Effector memory CD8-positive, alpha-beta T cell (primary cell): Measurements from ENCODE around the gene TLR5.
A peak's percentile ranks its signal among the peaks of the same experiment; 100 is the strongest.
"Not testable (repeated sequence)": the region's sequence is repeated elsewhere in the genome, so short reads cannot be mapped to it uniquely, and the experiment has no call there.

Source experiments
- ATAC-seq: fragments of 150-1000 bp; cut with Tn5 transposase; replicated peaks from 2 replicates; pipeline ENCODE4 v1.10.0; 2021; ENCODE audit warnings: mild to moderate bottlenecking, moderate library complexity
- DNase-seq, 3 experiments: peaks; one replicate each; pipeline ENCODE4 v3.0.0; 2021
- H3K27ac Mint-ChIP-seq, 2 donors: one replicate each; pipeline ENCODE4 v1.8.0; 2022; ENCODE audit warnings: mild to moderate bottlenecking in 2 of 2, mixed read lengths in 2 of 2, moderate library complexity in 2 of 2
- H3K27me3 Mint-ChIP-seq, 2 donors: one replicate each; pipeline ENCODE4 v1.8.0; 2022; ENCODE audit warnings: mixed read lengths in 2 of 2
- H3K36me3 Mint-ChIP-seq: one replicate; pipeline ENCODE4 v1.8.0; 2022; ENCODE audit warnings: mild to moderate bottlenecking, moderate library complexity, mixed read lengths; ENCODE audit not compliant: insufficient read depth
- H3K4me1 Mint-ChIP-seq, 2 donors: one replicate each; pipeline ENCODE4 v1.8.0; 2022; ENCODE audit warnings: low read depth in 2 of 2, mixed read lengths in 2 of 2
- H3K4me3 Mint-ChIP-seq, 2 donors: one replicate each; pipeline ENCODE4 v1.8.0; 2022; ENCODE audit warnings: mild to moderate bottlenecking in 2 of 2, mixed read lengths in 2 of 2, moderate library complexity in 2 of 2
- H3K9me3 Mint-ChIP-seq, 2 donors: one replicate each; pipeline ENCODE4 v1.8.0; 2022; ENCODE audit warnings: mixed read lengths in 2 of 2

The TLR5 gene

GRCh38 chr1:223175032-223175431, 32.0 kb upstream of the TLR5 start:
- peak overlapping the region in 1 of 2 donors; percentile 11 for H3K27ac Mint-ChIP-seq
- ATAC-seq (no peak), DNase-seq (no peak)
- no peak overlapping the region for H3K4me3 Mint-ChIP-seq
- no peaks in the 10 kb centered on the region for H3K9me3 Mint-ChIP-seq
- H3K27me3 Mint-ChIP-seq, result peaks cover 14 to 21% of the 10 kb centered on the region in 2 donors
- peaks cover 0 to 2% of the 10 kb centered on the region in 2 donors for H3K4me1 Mint-ChIP-seq
- no peaks in the 10 kb centered on the region for H3K36me3 Mint-ChIP-seq

GRCh38 chr1:223169458-223169857, 26.4 kb upstream of the TLR5 start:
- not testable (repeated sequence) for H3K36me3 Mint-ChIP-seq, H3K4me1 Mint-ChIP-seq, H3K4me3 Mint-ChIP-seq, H3K9me3 Mint-ChIP-seq, DNase-seq, H3K27ac Mint-ChIP-seq, ATAC-seq
- peaks cover 10 to 11% of the 10 kb centered on the region in 2 donors for H3K27me3 Mint-ChIP-seq

- no peaks in the 10 kb centered on the region for H3K9me3 Mint-ChIP-seq
Measured at GRCh38 chr1:223161321-223161720, 18.3 kb upstream of the TLR5 start.

GRCh38 chr1:223156343-223156742, 13.3 kb upstream of the TLR5 start:
- Mint-ChIP-seq H3K9me3 (no peaks in the 10 kb centered on the region), H3K4me3 (no peak overlapping the region), H3K27ac (no peak overlapping the region), H3K36me3 (no peaks in the 10 kb centered on the region), H3K4me1 (peaks cover 6% of the 10 kb centered on the region in 2 donors), H3K27me3 (peaks cover 22 to 25% of the 10 kb centered on the region in 2 donors)
- DNase-seq, result no peak
- no peak for ATAC-seq

More at GRCh38 chr1:223161321-223161720, 18.3 kb upstream of the TLR5 start:
- Mint-ChIP-seq H3K4me1 (no peaks in the 10 kb centered on the region), H3K36me3 (peaks cover 3% of the 10 kb centered on the region), H3K27me3 (peaks cover 25 to 29% of the 10 kb centered on the region in 2 donors), H3K4me3 (no peak overlapping the region), H3K27ac (no peak overlapping the region)
- ATAC-seq (no peak), DNase-seq (no peak)

- Mint-ChIP-seq H3K27ac (no peak overlapping the region), H3K27me3 (peaks cover 17 to 33% of the 10 kb centered on the region in 2 donors)
- no peak for ATAC-seq
Measured at GRCh38 chr1:223155153-223155552, 12.1 kb upstream of the TLR5 start.

GRCh38 chr1:223153177-223154119, 10.4 kb upstream of the TLR5 start:
- Mint-ChIP-seq H3K9me3 (no peaks in the 10 kb centered on the region), H3K4me3 (no peak overlapping the region), H3K36me3 (no peaks in the 10 kb centered on the region), H3K27ac (peak overlapping the region in 1 of 2 donors; percentile 64), H3K27me3 (peaks cover 17 to 21% of the 10 kb centered on the region in 2 donors), H3K4me1 (peaks cover 6% of the 10 kb centered on the region in 2 donors)
- DNase-seq (no peak), ATAC-seq (no peak)

More at GRCh38 chr1:223155153-223155552, 12.1 kb upstream of the TLR5 start:
- H3K4me3 Mint-ChIP-seq, result no peak overlapping the region
- no peaks in the 10 kb centered on the region for H3K36me3 Mint-ChIP-seq
- no peaks in the 10 kb centered on the region for H3K9me3 Mint-ChIP-seq
- DNase-seq, result no peak
- peaks cover 6% of the 10 kb centered on the region in 2 donors for H3K4me1 Mint-ChIP-seq

GRCh38 chr1:223152399-223152798, 9.4 kb upstream of the TLR5 start:
- ATAC-seq (no peak), DNase-seq (no peak)
- Mint-ChIP-seq H3K9me3 (peaks cover 0 to 3% of the 10 kb centered on the region in 2 donors), H3K4me3 (no peak overlapping the region), H3K4me1 (peaks cover 6% of the 10 kb centered on the region in 2 donors), H3K27ac (no peak overlapping the region), H3K36me3 (no peaks in the 10 kb centered on the region), H3K27me3 (peaks cover 17 to 28% of the 10 kb centered on the region in 2 donors)

- H3K9me3 Mint-ChIP-seq, result peaks cover 0 to 3% of the 10 kb centered on the region in 2 donors
- H3K36me3 Mint-ChIP-seq, result no peaks in the 10 kb centered on the region
- no peak overlapping the region for H3K27ac Mint-ChIP-seq
- H3K4me3 Mint-ChIP-seq, result no peak overlapping the region
- peaks cover 6% of the 10 kb centered on the region in 2 donors for H3K4me1 Mint-ChIP-seq
- DNase-seq (no peak), ATAC-seq (no peak)
- peaks cover 17 to 28% of the 10 kb centered on the region in 2 donors for H3K27me3 Mint-ChIP-seq
Measured at GRCh38 chr1:223150443-223150842, 7.4 kb upstream of the TLR5 start.

GRCh38 chr1:223147873-223148272, 4.8 kb upstream of the TLR5 start:
- Mint-ChIP-seq H3K4me3 (no peak overlapping the region), H3K9me3 (peaks cover 0 to 3% of the 10 kb centered on the region in 2 donors), H3K36me3 (no peaks in the 10 kb centered on the region), H3K27me3 (peaks cover 17 to 28% of the 10 kb centered on the region in 2 donors), H3K4me1 (peaks cover 12 to 14% of the 10 kb centered on the region in 2 donors), H3K27ac (no peak overlapping the region)
- no peak for DNase-seq
- no peak for ATAC-seq

DNA sequence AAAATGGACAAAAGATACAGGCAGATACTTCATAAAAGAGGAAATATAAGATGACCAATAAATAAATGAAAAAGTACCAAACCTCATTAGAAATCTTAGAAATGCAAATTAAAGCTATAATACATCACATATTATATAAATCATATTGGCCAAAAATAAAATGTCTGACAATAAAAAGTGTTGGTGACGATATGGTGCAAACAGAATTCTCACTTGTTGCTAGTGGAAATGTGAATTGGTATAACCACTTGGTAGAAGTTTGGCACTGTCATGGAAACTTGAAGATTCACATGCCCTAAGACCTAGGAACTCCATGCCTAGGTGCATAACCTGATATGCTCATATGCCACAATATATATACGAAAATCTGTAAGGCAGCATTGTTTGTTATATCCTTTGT, 4.4 kb upstream of the TLR5 start:
- ATAC-seq, result no peak
- Mint-ChIP-seq H3K27ac (no peak overlapping the region), H3K4me1 (peaks cover 12 to 14% of the 10 kb centered on the region in 2 donors), H3K9me3 (peaks cover 0 to 3% of the 10 kb centered on the region in 2 donors), H3K4me3 (no peak overlapping the region), H3K27me3 (peaks cover 12 to 28% of the 10 kb centered on the region in 2 donors), H3K36me3 (no peaks in the 10 kb centered on the region)
- no peak for DNase-seq

DNA sequence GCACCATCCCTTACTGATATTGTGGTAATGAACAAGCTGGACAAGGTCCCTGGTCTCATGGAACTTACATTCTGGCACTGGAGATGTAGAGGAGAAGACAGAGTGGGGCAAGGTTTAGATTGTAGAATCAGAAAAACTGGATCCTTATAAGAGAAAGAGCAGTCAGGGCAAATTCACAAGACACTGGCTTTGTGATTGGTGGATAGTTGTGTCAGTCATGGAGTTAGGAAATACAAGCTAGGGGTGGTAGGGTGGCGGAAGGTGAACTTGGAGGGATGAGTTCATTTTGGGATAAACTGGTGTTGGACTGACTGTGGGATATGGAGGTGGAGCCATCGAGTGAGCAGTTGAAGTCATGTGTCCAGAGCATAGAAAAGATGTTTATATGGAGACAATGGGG, 3.7 kb upstream of the TLR5 start:
- no peaks in the 10 kb centered on the region for H3K36me3 Mint-ChIP-seq
- DNase-seq (no peak), ATAC-seq (no peak)
- no peak overlapping the region for H3K27ac Mint-ChIP-seq
- peaks cover 6 to 25% of the 10 kb centered on the region in 2 donors for H3K27me3 Mint-ChIP-seq
- H3K4me1 Mint-ChIP-seq, result peaks cover 12 to 14% of the 10 kb centered on the region in 2 donors
- peaks cover 0 to 3% of the 10 kb centered on the region in 2 donors for H3K9me3 Mint-ChIP-seq
- H3K4me3 Mint-ChIP-seq, result no peak overlapping the region

- Mint-ChIP-seq H3K9me3 (peaks cover 0 to 3% of the 10 kb centered on the region in 2 donors), H3K4me1 (peaks cover 12 to 14% of the 10 kb centered on the region in 2 donors), H3K4me3 (no peak overlapping the region), H3K36me3 (no peaks in the 10 kb centered on the region), H3K27me3 (peaks cover 0 to 7% of the 10 kb centered on the region in 2 donors), H3K27ac (no peak overlapping the region)
- no peak for ATAC-seq
- no peak for DNase-seq
Measured at GRCh38 chr1:223144914-223145313, 1.9 kb upstream of the TLR5 start.

DNA sequence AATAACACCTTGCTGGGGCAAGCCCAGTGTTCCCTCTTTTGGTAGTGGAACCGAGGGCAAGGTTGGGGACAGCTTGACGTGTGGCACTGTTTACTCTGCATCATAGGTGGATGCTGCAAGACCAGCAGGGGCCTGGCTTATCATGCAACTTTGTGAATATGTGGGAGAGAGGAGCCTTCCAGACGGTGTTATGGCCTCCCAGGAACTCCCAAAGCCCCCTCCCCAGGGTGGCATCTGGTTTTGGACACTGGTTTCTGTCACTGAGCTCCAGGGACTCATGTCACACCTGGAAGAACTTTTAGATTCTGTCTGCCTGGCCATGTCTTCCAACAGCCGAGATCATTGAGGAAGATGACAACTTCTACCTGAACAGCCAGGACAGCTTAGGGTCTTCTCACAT, 1.4 kb upstream of the TLR5 start:
- Mint-ChIP-seq H3K36me3 (no peaks in the 10 kb centered on the region), H3K27me3 (peaks cover 0 to 7% of the 10 kb centered on the region in 2 donors), H3K9me3 (peaks cover 0 to 3% of the 10 kb centered on the region in 2 donors), H3K4me1 (peaks cover 12 to 14% of the 10 kb centered on the region in 2 donors), H3K27ac (no peak overlapping the region), H3K4me3 (peak overlapping the region in 1 of 2 donors; percentile 83)
- no peak for ATAC-seq
- DNase-seq, result no peak
